H1 (cell line): ENCODE results near the gene GPC3. TPM values are rescaled to one million over a fixed set of nuclear protein-coding genes. Genes with fewer than 3 reads are reported as not detected.

Source experiments
- CTCF ChIA-PET: fragments of 300-600 bp; sonication (Branson Sonifier 250); formaldehyde crosslinking; loops from one replicate; lab custom pipeline; 2021; ENCODE audit not compliant: partially characterized antibody; lab: Charles Lee
- POLR2A ChIA-PET: fragments of 300-600 bp; sonication (Branson Sonifier 250); formaldehyde crosslinking; loops from one replicate; lab custom pipeline; 2021; ENCODE audit warnings: inconsistent platforms; ENCODE audit not compliant: partially characterized antibody; lab: Charles Lee
- DNase-seq, 2 experiments: peaks; one replicate each; pipeline versions ENCODE4 v3.0.0 to v3.0.0-alpha.2; 2010 to 2022; ENCODE audit warnings: low spot score in 2 of 2, low read depth in 1 of 2, mixed read lengths in 1 of 2
- FAIRE-seq: peaks from 2 replicates; lab custom pipeline; 2011; peaks lifted over from hg19 to GRCh38; lab: Jason Lieb, UNC
- H2AFZ ChIP-seq: 2 replicates; pipeline ENCODE4 v1.8.1; 2012; ENCODE audit warnings: low read length, inconsistent platforms
- H2AK5ac ChIP-seq: 2 replicates; pipeline ENCODE4 v1.6.1; 2013; ENCODE audit warnings: low read depth, low read length
- H2BK120ac ChIP-seq: replicated peaks from 2 replicates; pipeline ENCODE3; 2013; ENCODE audit warnings: low read depth, low read length, inconsistent platforms
- H2BK12ac ChIP-seq: 2 replicates; pipeline ENCODE4 v1.6.1; 2013; ENCODE audit warnings: low read depth, low read length
- H2BK15ac ChIP-seq: 2 replicates; pipeline ENCODE4 v1.6.1; 2013; ENCODE audit warnings: low read length
- H2BK20ac ChIP-seq: 2 replicates; pipeline ENCODE4 v1.6.1; 2013; ENCODE audit warnings: low read length
- H2BK5ac ChIP-seq: 2 replicates; pipeline ENCODE4 v1.6.1; 2013; ENCODE audit warnings: low read depth, low read length
- H3K14ac ChIP-seq: 2 replicates; pipeline ENCODE4 v1.6.1; 2013; ENCODE audit warnings: inconsistent platforms; ENCODE audit not compliant: insufficient read length
- H3K18ac ChIP-seq: 2 replicates; pipeline ENCODE4 v1.6.1; 2013; ENCODE audit warnings: low read length; ENCODE audit errors: extremely low read depth
- H3K23ac ChIP-seq: 2 replicates; pipeline ENCODE4 v1.6.1; 2013; ENCODE audit warnings: inconsistent platforms; ENCODE audit not compliant: insufficient read length
- H3K23me2 ChIP-seq: 2 replicates; pipeline ENCODE4 v1.6.1; 2013; ENCODE audit warnings: low read depth, low read length
- H3K27ac ChIP-seq: 2 replicates; pipeline ENCODE4 v1.6.1; 2011; ENCODE audit warnings: low read depth, low read length, inconsistent platforms
- H3K27me3 ChIP-seq, 4 experiments: replicated peaks in 1 of 4; 1 replicate in 1 of 4; 2 replicates in 3 of 4; pipeline versions ENCODE4 v1.6.1 to v1.8.1; 2011 to 2013; ENCODE audit warnings: low read length in 3 of 4, mild to moderate bottlenecking in 3 of 4, inconsistent platforms in 2 of 4, mixed read lengths in 2 of 4, moderate library complexity in 1 of 4; ENCODE audit not compliant: control insufficient read depth in 3 of 4, insufficient read depth in 3 of 4; ENCODE audit errors: extremely low read depth in 1 of 4
- H3K36me3 ChIP-seq, 4 experiments: 2 replicates each; pipeline versions ENCODE4 v1.6.1 to v1.8.1; 2011 to 2013; ENCODE audit warnings: mild to moderate bottlenecking in 4 of 4, low read length in 3 of 4, moderate library complexity in 2 of 4, control low read depth in 1 of 4, inconsistent platforms in 1 of 4; ENCODE audit not compliant: insufficient read depth in 4 of 4, control insufficient read depth in 2 of 4
- H3K4ac ChIP-seq: replicated peaks from 2 replicates; pipeline ENCODE3; 2013; ENCODE audit warnings: low read length, low read depth, mixed read lengths, inconsistent platforms; ENCODE audit not compliant: insufficient read length
- H3K4me1 ChIP-seq, 4 experiments: replicated peaks in 1 of 4; 1 replicate in 1 of 4; 2 replicates in 3 of 4; pipeline versions ENCODE4 v1.6.1 to v1.8.1; 2011 to 2013; ENCODE audit warnings: low read length in 3 of 4, inconsistent platforms in 2 of 4, mixed read lengths in 1 of 4; ENCODE audit not compliant: insufficient read depth in 4 of 4, control insufficient read depth in 3 of 4
- H3K4me2 ChIP-seq, 2 experiments: 2 replicates each; pipeline versions ENCODE4 v1.6.1 to v1.8.1; 2011 to 2013; ENCODE audit warnings: low read depth in 2 of 2, low read length in 2 of 2, control low read depth in 1 of 2, inconsistent platforms in 1 of 2, mild to moderate bottlenecking in 1 of 2; ENCODE audit not compliant: insufficient read depth in 1 of 2
- H3K4me3 ChIP-seq, 4 experiments: fragments of 200-600, 300-600 bp in 1 of 4; sonication (generic), shearing (Covaris generic), sonication (Bioruptor Twin) in 1 of 4; 2 replicates each; pipeline versions ENCODE4 v1.5.1 to v1.8.1; 2011 to 2016; ENCODE audit warnings: low read length in 4 of 4, low read depth in 3 of 4, control low read depth in 2 of 4, inconsistent platforms in 2 of 4, mild to moderate bottlenecking in 2 of 4, mixed read lengths in 1 of 4, moderate library complexity in 1 of 4; ENCODE audit not compliant: insufficient read depth in 2 of 4; ENCODE audit errors: extremely low read depth in 1 of 4
- H3K56ac ChIP-seq: replicated peaks from 2 replicates; pipeline ENCODE3; 2013; ENCODE audit warnings: low read depth, mild to moderate bottlenecking, mixed read lengths, low read length, inconsistent platforms; ENCODE audit not compliant: insufficient read length
- H3K79me1 ChIP-seq: 2 replicates; pipeline ENCODE4 v1.6.1; 2013; ENCODE audit warnings: low read depth, low read length, control low read depth
- H3K79me2 ChIP-seq, 2 experiments: 2 replicates each; pipeline versions ENCODE4 v1.6.1 to v1.8.1; 2012 to 2013; ENCODE audit warnings: low read length in 2 of 2, mild to moderate bottlenecking in 2 of 2, inconsistent platforms in 1 of 2; ENCODE audit not compliant: insufficient read depth in 2 of 2, control insufficient read depth in 1 of 2
- H3K9ac ChIP-seq, 4 experiments: replicated peaks in 1 of 4; 1 replicate in 1 of 4; 2 replicates in 3 of 4; pipeline versions ENCODE4 v1.6.1 to v1.8.1; 2011 to 2013; ENCODE audit warnings: low read depth in 3 of 4, low read length in 3 of 4, control low read depth in 2 of 4, mild to moderate bottlenecking in 2 of 4, moderate library complexity in 2 of 4, inconsistent platforms in 1 of 4; ENCODE audit errors: extremely low read depth in 1 of 4
- H3K9me3 ChIP-seq, 2 experiments: 2 replicates each; pipeline versions ENCODE4 v1.6.1 to v1.8.1; 2012 to 2013; ENCODE audit warnings: mild to moderate bottlenecking in 2 of 2, moderate library complexity in 2 of 2, control low read depth in 1 of 2, inconsistent platforms in 1 of 2, low read depth in 1 of 2, low read length in 1 of 2, mixed read lengths in 1 of 2; ENCODE audit not compliant: insufficient read depth in 2 of 2
- H4K20me1 ChIP-seq, 2 experiments: replicated peaks in 1 of 2; 2 replicates each; pipeline versions ENCODE3 to v1.8.1; 2011 to 2013; ENCODE audit warnings: inconsistent platforms in 2 of 2, low read length in 2 of 2, mild to moderate bottlenecking in 1 of 2; ENCODE audit not compliant: insufficient read depth in 2 of 2, control insufficient read depth in 1 of 2
- H4K5ac ChIP-seq: 2 replicates; pipeline ENCODE4 v1.6.1; 2013; ENCODE audit warnings: low read length, low read depth, mixed read lengths, inconsistent platforms; ENCODE audit not compliant: insufficient read length
- H4K8ac ChIP-seq: 2 replicates; pipeline ENCODE4 v1.8.0; 2013; ENCODE audit warnings: mild to moderate bottlenecking, moderate library complexity, low read length, inconsistent platforms; ENCODE audit not compliant: insufficient read depth; ENCODE audit errors: extremely low read depth
- H4K91ac ChIP-seq: replicated peaks from 2 replicates; pipeline ENCODE3; 2013; ENCODE audit warnings: low read length, mixed read lengths, inconsistent platforms; ENCODE audit not compliant: insufficient read length
- CBX5 ChIP-seq: fragments of 300-800, 300-1000 bp; sonication (generic); IDR thresholded peaks from 2 replicates; pipeline ENCODE4 v1.7.1; 2016; ENCODE audit warnings: antibody characterized with exemption, low read length, low read depth
- CREB1 ChIP-seq: IDR thresholded peaks from 2 replicates; pipeline ENCODE4 v1.6.1; 2012; ENCODE audit warnings: inconsistent platforms
- FOSL1 ChIP-seq: IDR thresholded peaks from 2 replicates; pipeline ENCODE4 v1.6.1; 2011; ENCODE audit warnings: mild to moderate bottlenecking, low read depth, low read length, moderate library complexity; ENCODE audit not compliant: insufficient read depth
- KDM4A ChIP-seq: IDR thresholded peaks from one replicate; pipeline ENCODE4 v1.7.1; 2012; ENCODE audit warnings: low read depth, mild to moderate bottlenecking, moderate library complexity, low read length, inconsistent platforms; ENCODE audit not compliant: severe bottlenecking
- MAFK ChIP-seq: IDR thresholded peaks from 2 replicates; pipeline ENCODE4 v1.6.1; 2012; ENCODE audit warnings: low read depth, mild to moderate bottlenecking, improper control_type of control experiment, low read length
- RBBP5 ChIP-seq: IDR thresholded peaks from 2 replicates; pipeline ENCODE4 v1.7.1; 2012; ENCODE audit warnings: low read depth, mild to moderate bottlenecking, inconsistent platforms, low read length, moderate library complexity, borderline replicate concordance
- SIRT6 ChIP-seq: IDR thresholded peaks from one replicate; pipeline ENCODE4 v1.7.1; 2012; ENCODE audit warnings: low read length, inconsistent platforms
- SP1 ChIP-seq: IDR thresholded peaks from 2 replicates; pipeline ENCODE4 v1.6.1; 2011; ENCODE audit warnings: low read depth, low read length
- SP2 ChIP-seq: IDR thresholded peaks from 2 replicates; pipeline ENCODE4 v1.6.1; 2012; ENCODE audit warnings: mild to moderate bottlenecking, low read length, inconsistent platforms
- SRF ChIP-seq: IDR thresholded peaks from 2 replicates; pipeline ENCODE4 v1.6.1; 2011; ENCODE audit warnings: mild to moderate bottlenecking, low read depth, low read length, moderate library complexity
- TEAD4 ChIP-seq: IDR thresholded peaks from 2 replicates; pipeline ENCODE4 v1.6.1; 2012; ENCODE audit warnings: low read depth, low read length, inconsistent platforms, mixed read lengths
- WGBS, 2 experiments: shearing (Covaris generic) in 1 of 2; methylation state at CpG; one replicate each; pipeline versions ENCODE4 v1.1.6 to v1.1.7; 2013 to 2015; ENCODE audit warnings: low lambda C conversion rate in 2 of 2, mixed read lengths in 2 of 2, inconsistent platforms in 1 of 2, low coverage in 1 of 2, missing lambda C conversion rate in 1 of 2; ENCODE audit not compliant: insufficient replicate concordance in 2 of 2, insufficient coverage in 1 of 2, insufficient read length in 1 of 2; ENCODE audit errors: extremely low coverage in 1 of 2, missing lambda C conversion rate in 1 of 2; 5-methylcytosine and 5-hydroxymethylcytosine counted together
- polyA plus RNA-seq, 7 experiments: library from polyadenylated mRNA; depleted of rRNA in 3 of 7; stranded (reverse) in 5 of 7; unstranded in 2 of 7; fragments of >200 nt in 5 of 7; fragments of 200-250 nt in 2 of 7; gene quantifications; 1 replicate in 5 of 7; 2 replicates in 1 of 7; 4 replicates in 1 of 7; pipeline versions ENCODE4 v1.2.1 to v1.2.3, GENCODE V29; 2011 to 2013; ENCODE audit warnings: missing spikeins in 2 of 7, mixed read lengths in 2 of 7
- total RNA-seq: library from RNA; stranded (reverse); fragmentation: NEBNext Ultra II Directional; extraction: Animal tissue kit (Norgen Biotek cat#: 25700); gene quantifications from 2 replicates; pipeline ENCODE4 v1.2.1, GENCODE V29; 2021
- TF ChIP-seq, protein P1 (sequence below): IDR thresholded peaks from 2 replicates; pipeline ENCODE4 v1.6.1; 2011; ENCODE audit warnings: low read length, improper control_type of control experiment

GPC3 gene
- total and polyA plus RNA-seq, 2 of the 8 experiments (the other 6 are each of a cell fraction or from before 2014, with no cell fraction given), result 64.8 to 71.9 TPM

DNA sequence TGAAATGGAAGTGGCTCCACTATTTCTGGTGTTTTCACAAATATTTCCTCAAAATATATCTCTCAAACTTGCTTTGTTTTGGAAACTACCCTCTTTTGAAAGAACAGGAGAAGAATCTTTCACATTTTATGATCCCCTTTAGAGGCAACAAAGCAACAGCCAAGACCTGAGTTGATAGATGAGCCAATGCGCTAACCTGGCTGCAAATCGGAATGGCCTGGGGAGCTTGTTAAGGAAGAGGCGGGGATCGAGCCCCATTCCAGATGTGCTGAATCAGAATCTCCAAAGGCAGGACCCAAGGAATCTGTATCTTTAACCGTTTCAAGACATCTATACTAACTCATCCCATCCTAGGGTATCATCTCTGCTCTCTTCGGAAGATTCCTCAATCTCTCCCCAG is 181.3 kb downstream of the GPC3 start:
- TF ChIP-seq SRF (no peak), SIRT6 (no peak), RBBP5 (no peak), TEAD4 (no peak), CBX5 (no peak), CREB1 (no peak), MAFK (no peak), SP2 (no peak), FOSL1 (no peak), SP1 (no peak), KDM4A (no peak)
- TF ChIP-seq, protein P1, sequence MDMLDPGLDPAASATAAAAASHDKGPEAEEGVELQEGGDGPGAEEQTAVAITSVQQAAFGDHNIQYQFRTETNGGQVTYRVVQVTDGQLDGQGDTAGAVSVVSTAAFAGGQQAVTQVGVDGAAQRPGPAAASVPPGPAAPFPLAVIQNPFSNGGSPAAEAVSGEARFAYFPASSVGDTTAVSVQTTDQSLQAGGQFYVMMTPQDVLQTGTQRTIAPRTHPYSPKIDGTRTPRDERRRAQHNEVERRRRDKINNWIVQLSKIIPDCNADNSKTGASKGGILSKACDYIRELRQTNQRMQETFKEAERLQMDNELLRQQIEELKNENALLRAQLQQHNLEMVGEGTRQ, result no peak
- Histone ChIP-seq H3K23me2 (no peaks in the 10 kb centered on the region), H2BK120ac (no peak overlapping the region), H4K8ac (no peak overlapping the region), H3K79me1 (no peaks in the 10 kb centered on the region), H3K14ac (no peak overlapping the region), H4K91ac (no peak overlapping the region), H4K20me1 (no peaks in the 10 kb centered on the region), H3K23ac (no peak overlapping the region), H3K9me3 (no peaks in the 10 kb centered on the region), H3K27me3 (no peaks in the 10 kb centered on the region), H2BK20ac (no peak overlapping the region), H3K4ac (no peak overlapping the region), H2BK12ac (no peak overlapping the region), H3K4me2 (no peak overlapping the region), H2AK5ac (no peak overlapping the region), H2BK5ac (no peak overlapping the region), H3K79me2 (no peaks in the 10 kb centered on the region), H2BK15ac (no peak overlapping the region), H3K9ac (no peak overlapping the region), H3K18ac (no peak overlapping the region), H3K4me1 (no peaks in the 10 kb centered on the region), H3K36me3 (no peaks in the 10 kb centered on the region), H2AFZ (no peak overlapping the region), H3K27ac (no peak overlapping the region), H4K5ac (no peak overlapping the region), H3K56ac (no peak overlapping the region), H3K4me3 (no peak overlapping the region)
- DNase-seq (no peak), FAIRE-seq (no peak)
- WGBS, 2 experiments, result 86% methylated on average over 6 of the region's 6 CpGs; no CpG with 5 or more reads in 1 of the 2 experiments
- POLR2A ChIA-PET, result no interaction called here
- CTCF ChIA-PET, result interaction anchor here (1.2 kb wide), 1 partner anchor 12 kb away, joined by 3 read pairs; no protein-coding TSS in a partner anchor
